Trophoblast cell (in vitro differentiated cells and primary cell): ENCODE results near the gene TENM4.

Experiments used
- DNase-seq, 2 donors: peaks; one replicate each; pipeline ENCODE4 v3.0.0-alpha.2; 2016
- H2AFZ ChIP-seq: 2 replicates; pipeline ENCODE4 v1.6.1; 2013; ENCODE audit warnings: low read length, moderate library complexity, mild to moderate bottlenecking; ENCODE audit not compliant: insufficient read depth, poor library complexity
- H2AK5ac ChIP-seq: 2 replicates; pipeline ENCODE4 v1.6.1; 2013; ENCODE audit warnings: mild to moderate bottlenecking, low read length
- H2BK120ac ChIP-seq: 2 replicates; pipeline ENCODE4 v1.6.1; 2013; ENCODE audit warnings: low read length, mild to moderate bottlenecking, moderate library complexity; ENCODE audit not compliant: insufficient read depth, poor library complexity
- H2BK12ac ChIP-seq: 2 replicates; pipeline ENCODE4 v1.6.1; 2013; ENCODE audit warnings: mild to moderate bottlenecking, low read length, moderate library complexity
- H2BK5ac ChIP-seq: 2 replicates; pipeline ENCODE4 v1.6.1; 2013; ENCODE audit warnings: low read length, low read depth, moderate library complexity, mild to moderate bottlenecking; ENCODE audit not compliant: poor library complexity
- H3K14ac ChIP-seq: 2 replicates; pipeline ENCODE4 v1.6.1; 2013; ENCODE audit warnings: mild to moderate bottlenecking, low read length
- H3K18ac ChIP-seq: 2 replicates; pipeline ENCODE4 v1.6.1; 2013; ENCODE audit warnings: mild to moderate bottlenecking, low read length
- H3K23ac ChIP-seq: 2 replicates; pipeline ENCODE4 v1.6.1; 2013; ENCODE audit warnings: low read length
- H3K27ac ChIP-seq: 2 replicates; pipeline ENCODE4 v1.5.1; 2013; ENCODE audit warnings: low read depth, mild to moderate bottlenecking, inconsistent platforms, low read length, moderate library complexity
- H3K27me3 ChIP-seq: 2 replicates; pipeline ENCODE4 v1.6.1; 2013; ENCODE audit warnings: inconsistent platforms, mild to moderate bottlenecking, low read length, moderate library complexity; ENCODE audit not compliant: insufficient read depth
- H3K36me3 ChIP-seq, 2 experiments: 1 replicate in 1 of 2; 2 replicates in 1 of 2; pipeline ENCODE4 v1.6.1; 2013; ENCODE audit warnings: low read length in 2 of 2, mild to moderate bottlenecking in 2 of 2, moderate library complexity in 1 of 2; ENCODE audit not compliant: insufficient read depth in 2 of 2, control insufficient read depth in 1 of 2
- H3K4ac ChIP-seq: 2 replicates; pipeline ENCODE4 v1.6.1; 2013; ENCODE audit warnings: low read depth, mild to moderate bottlenecking, low read length, moderate library complexity
- H3K4me1 ChIP-seq, 2 experiments: 1 replicate in 1 of 2; 2 replicates in 1 of 2; pipeline ENCODE4 v1.6.1; 2013; ENCODE audit warnings: low read length in 2 of 2, mild to moderate bottlenecking in 2 of 2, moderate library complexity in 1 of 2; ENCODE audit not compliant: insufficient read depth in 2 of 2, control insufficient read depth in 1 of 2
- H3K4me2 ChIP-seq: 2 replicates; pipeline ENCODE4 v1.6.1; 2013; ENCODE audit warnings: inconsistent platforms, mild to moderate bottlenecking, low read length, moderate library complexity
- H3K4me3 ChIP-seq: 2 replicates; pipeline ENCODE4 v1.5.1; 2013; ENCODE audit warnings: mild to moderate bottlenecking, low read depth, low read length, inconsistent platforms
- H3K79me1 ChIP-seq: one replicate; pipeline ENCODE4 v1.6.1; 2013; ENCODE audit warnings: low read length
- H3K79me2 ChIP-seq: 2 replicates; pipeline ENCODE4 v1.6.1; 2013; ENCODE audit warnings: low read length, mild to moderate bottlenecking; ENCODE audit not compliant: control insufficient read depth, insufficient read depth, poor library complexity
- H3K9ac ChIP-seq: 2 replicates; pipeline ENCODE4 v1.6.1; 2013; ENCODE audit warnings: mild to moderate bottlenecking, low read length
- H3K9me3 ChIP-seq: 2 replicates; pipeline ENCODE4 v1.6.1; 2013; ENCODE audit warnings: low read depth, mild to moderate bottlenecking, control low read depth, inconsistent platforms, low read length; ENCODE audit not compliant: insufficient read depth
- H4K12ac ChIP-seq: 2 replicates; pipeline ENCODE4 v1.6.1; 2013; ENCODE audit warnings: low read depth, mild to moderate bottlenecking, low read length, moderate library complexity
- H4K8ac ChIP-seq: 2 replicates; pipeline ENCODE4 v1.6.1; 2013; ENCODE audit warnings: low read depth, mild to moderate bottlenecking, low read length, moderate library complexity
- H4K91ac ChIP-seq: one replicate; pipeline ENCODE4 v1.6.1; 2013; ENCODE audit warnings: low read depth, mild to moderate bottlenecking, low read length, moderate library complexity
- WGBS: extraction: QIAGEN DNeasy Blood & Tissue Kit; methylation state at CpG from one replicate; pipeline ENCODE4 v1.1.7; 2013; ENCODE audit warnings: missing lambda C conversion rate; ENCODE audit not compliant: insufficient read length, insufficient coverage; ENCODE audit errors: extremely low coverage; 5-methylcytosine and 5-hydroxymethylcytosine counted together

Gene TENM4

GRCh38 chr11:79348976-79349682 lies 91.7 kb downstream of the TENM4 start:
- Histone ChIP-seq H3K4me2 (no peak overlapping the region), H3K79me2 (no peaks in the 10 kb centered on the region), H2AK5ac (no peak overlapping the region), H3K18ac (no peak overlapping the region), H3K23ac (no peak overlapping the region), H4K91ac (no peak overlapping the region), H3K4me3 (no peak overlapping the region), H3K4me1 (no peaks in the 10 kb centered on the region), H3K14ac (no peak overlapping the region), H4K12ac (no peak overlapping the region), H3K9ac (no peak overlapping the region), H3K4ac (no peak overlapping the region), H2BK5ac (no peak overlapping the region), H2BK120ac (no peak overlapping the region), H3K36me3 (no peaks in the 10 kb centered on the region), H3K79me1 (no peaks in the 10 kb centered on the region), H2AFZ (no peak overlapping the region), H2BK12ac (no peak overlapping the region), H4K8ac (no peak overlapping the region), H3K27ac (no peak overlapping the region), H3K9me3 (peaks cover 2% of the 10 kb centered on the region), H3K27me3 (no peaks in the 10 kb centered on the region)
- DNase-seq = no peak
- no CpG with 5 or more reads among the region's 5 CpGs for WGBS

DNA sequence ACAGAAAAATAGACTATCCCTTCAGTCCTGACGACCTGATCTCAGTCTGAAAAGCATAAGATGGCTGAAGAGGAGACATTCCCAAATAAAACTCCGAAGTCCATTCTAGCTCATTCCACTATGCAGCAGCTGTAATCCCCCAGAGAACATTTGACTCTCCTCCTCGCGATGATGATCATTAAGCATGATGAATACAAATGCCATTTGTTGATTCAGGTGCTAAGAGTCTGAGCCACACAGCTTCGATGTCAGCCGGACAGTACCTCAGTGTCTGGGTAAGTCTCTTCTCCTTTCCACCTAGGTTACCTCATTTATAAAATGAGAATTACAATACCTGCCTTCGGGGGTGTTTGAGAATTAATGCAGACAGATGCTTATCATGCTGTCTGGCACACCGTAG lies 94.8 kb downstream of the TENM4 start:
- no peak overlapping the region for H3K4me3 ChIP-seq
- H3K23ac ChIP-seq = no peak overlapping the region
- no peak overlapping the region for H2AK5ac ChIP-seq
- H3K27ac ChIP-seq = no peak overlapping the region
- no peak overlapping the region for H4K12ac ChIP-seq
- no CpG with 5 or more reads among the region's 8 CpGs for WGBS
- no peak overlapping the region for H2AFZ ChIP-seq
- no peak for DNase-seq
- H4K91ac ChIP-seq = no peak overlapping the region
- H3K9me3 ChIP-seq = peaks cover 3% of the 10 kb centered on the region
- H3K79me2 ChIP-seq = no peaks in the 10 kb centered on the region
- H3K4me2 ChIP-seq = no peak overlapping the region
- H2BK12ac ChIP-seq = no peak overlapping the region
- no peak overlapping the region for H3K14ac ChIP-seq
- H3K36me3 ChIP-seq = no peaks in the 10 kb centered on the region
- H3K27me3 ChIP-seq = no peaks in the 10 kb centered on the region
- H4K8ac ChIP-seq = no peak overlapping the region
- H3K79me1 ChIP-seq = no peaks in the 10 kb centered on the region
- no peaks in the 10 kb centered on the region for H3K4me1 ChIP-seq
- H2BK120ac ChIP-seq = no peak overlapping the region
- H2BK5ac ChIP-seq = no peak overlapping the region
- H3K18ac ChIP-seq = no peak overlapping the region
- no peak overlapping the region for H3K9ac ChIP-seq
- no peak overlapping the region for H3K4ac ChIP-seq

DNA sequence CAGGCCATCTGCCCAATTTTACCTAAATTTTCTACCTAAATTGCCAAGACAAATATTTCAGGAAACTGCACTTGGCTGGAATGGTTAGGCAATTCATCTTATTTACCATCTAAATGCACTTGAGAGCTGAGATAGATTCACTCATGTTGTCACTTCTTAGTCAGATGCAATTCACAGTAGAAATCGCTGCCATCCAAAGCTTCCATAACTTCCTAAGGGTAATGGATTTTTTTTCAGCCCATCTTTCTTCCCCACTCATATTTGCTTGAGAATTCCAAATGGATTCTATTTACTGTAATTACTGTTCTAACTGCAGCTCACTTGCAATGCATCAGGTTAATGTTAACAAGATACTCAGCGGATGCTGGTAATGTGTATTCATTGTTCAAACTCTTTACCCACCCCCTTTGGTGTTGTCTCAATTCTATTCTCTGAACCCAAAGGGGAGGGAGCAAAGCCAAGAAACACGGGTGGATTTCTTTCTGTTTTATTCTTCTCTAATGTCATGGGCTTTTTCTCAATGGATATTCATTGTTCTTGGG lies 96.0 kb downstream of the TENM4 start:
- no peak overlapping the region for H4K91ac ChIP-seq
- no peaks in the 10 kb centered on the region for H3K79me1 ChIP-seq
- DNase-seq = no peak
- no peak overlapping the region for H3K4me2 ChIP-seq
- no peak overlapping the region for H3K27ac ChIP-seq
- no peak overlapping the region for H4K8ac ChIP-seq
- H2AK5ac ChIP-seq = no peak overlapping the region
- H3K4ac ChIP-seq = no peak overlapping the region
- no peak overlapping the region for H3K14ac ChIP-seq
- H3K18ac ChIP-seq = no peak overlapping the region
- H3K4me1 ChIP-seq = no peaks in the 10 kb centered on the region
- H2BK5ac ChIP-seq = no peak overlapping the region
- H4K12ac ChIP-seq = no peak overlapping the region
- H3K9ac ChIP-seq = no peak overlapping the region
- WGBS = no CpG with 5 or more reads among the region's 3 CpGs
- H3K4me3 ChIP-seq = no peak overlapping the region
- no peaks in the 10 kb centered on the region for H3K36me3 ChIP-seq
- peaks cover 3% of the 10 kb centered on the region for H3K9me3 ChIP-seq
- no peak overlapping the region for H2BK12ac ChIP-seq
- H2AFZ ChIP-seq = no peak overlapping the region
- H2BK120ac ChIP-seq = no peak overlapping the region
- no peak overlapping the region for H3K23ac ChIP-seq
- H3K79me2 ChIP-seq = no peaks in the 10 kb centered on the region
- H3K27me3 ChIP-seq = no peaks in the 10 kb centered on the region

DNA sequence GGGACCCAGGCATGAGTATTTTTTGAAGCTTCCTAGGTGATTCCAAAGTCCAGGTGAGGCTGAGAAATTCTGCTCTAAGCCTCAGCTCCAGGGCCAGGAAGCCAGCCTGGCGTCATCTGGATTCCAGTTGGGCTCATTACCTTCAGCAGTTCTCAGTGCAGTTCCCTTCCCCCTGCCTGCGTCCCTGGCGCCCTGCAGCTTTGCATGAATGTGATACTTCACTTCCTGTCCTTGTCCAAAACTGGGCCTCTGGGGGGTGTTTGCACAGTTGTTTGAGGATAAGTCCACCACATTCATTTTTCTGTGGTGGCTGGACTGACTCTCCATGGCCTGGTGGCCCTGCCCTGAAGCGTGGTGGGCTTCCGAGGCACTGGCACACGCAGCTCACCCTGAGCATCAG lies 98.1 kb downstream of the TENM4 start:
- Histone ChIP-seq H3K18ac (no peak overlapping the region), H3K4ac (no peak overlapping the region), H2AFZ (no peak overlapping the region), H3K79me2 (no peaks in the 10 kb centered on the region), H3K4me3 (no peak overlapping the region), H3K4me2 (no peak overlapping the region), H3K36me3 (no peaks in the 10 kb centered on the region), H3K23ac (no peak overlapping the region), H3K27me3 (no peaks in the 10 kb centered on the region), H2BK5ac (no peak overlapping the region), H3K27ac (no peak overlapping the region), H4K12ac (no peak overlapping the region), H3K9me3 (peaks cover 2% of the 10 kb centered on the region), H3K14ac (no peak overlapping the region), H2AK5ac (no peak overlapping the region), H3K4me1 (no peaks in the 10 kb centered on the region), H2BK12ac (no peak overlapping the region), H2BK120ac (no peak overlapping the region), H3K79me1 (no peaks in the 10 kb centered on the region), H4K8ac (no peak overlapping the region), H4K91ac (no peak overlapping the region), H3K9ac (no peak overlapping the region)
- WGBS = no CpG with 5 or more reads among the region's 6 CpGs
- DNase-seq = no peak
